ENCODE results near the gene TSSC4.

TSSC4 gene

GRCh38 chr11:2352420-2352819, 48.1 kb upstream of the TSSC4 start:
- POLR2A ChIA-PET, result interaction anchor here (0.7 kb wide), 1 partner anchor 24 kb away, joined by 3 read pairs; the partner anchor contains the start of gene CD81
- TF ChIP-seq ZNF624 (tag by site-specific recombination; IDR thresholded peaks at IDR 0.05), result no peak
- TF ChIP-seq ZFP69B (tag by site-specific recombination; IDR thresholded peaks at IDR 0.05), result no peak
- TF ChIP-seq ZNF214 (tag by site-specific recombination; IDR thresholded peaks at IDR 0.05; ENCODE audit: borderline replicate concordance), result no peak
- TF ChIP-seq SCRT1 (tag by site-specific recombination; IDR thresholded peaks at IDR 0.05; ENCODE audit: borderline replicate concordance), result no peak
- TF ChIP-seq ZNF530 (tag by site-specific recombination; IDR thresholded peaks at IDR 0.05; ENCODE audit: low read depth), result no peak
- TF ChIP-seq BCL11A (tag by site-specific recombination; IDR thresholded peaks at IDR 0.05; ENCODE audit: low read depth), result no peak
- no peak for TF ChIP-seq BCL11B (tag by site-specific recombination; IDR thresholded peaks at IDR 0.05; ENCODE audit: low read depth)
- TF ChIP-seq ZBTB17 (tag by site-specific recombination; IDR thresholded peaks at IDR 0.05), result no peak
- no peak for TF ChIP-seq ZNF585B (tag by site-specific recombination; IDR thresholded peaks at IDR 0.05)
- TF ChIP-seq ZNF654 (tag by site-specific recombination; IDR thresholded peaks at IDR 0.05; ENCODE audit: low read depth), result no peak
- TF ChIP-seq ZNF704 (tag by site-specific recombination; IDR thresholded peaks at IDR 0.05), result no peak
- TF ChIP-seq ZNF292 (tag by site-specific recombination; IDR thresholded peaks at IDR 0.05; ENCODE audit: borderline replicate concordance, low read depth), result no peak
- no peak for TF ChIP-seq ZNF112 (tag by site-specific recombination; IDR thresholded peaks at IDR 0.05)

GRCh38 chr11:2355000-2355644, 45.4 kb upstream of the TSSC4 start:
- H3K36me3 ChIP-seq (ENCODE audit: control insufficient read depth in 2 of 2, insufficient read depth in 1 of 2, low read length in 2 of 2), result no peaks in the 10 kb centered on the region
- POLR2A ChIA-PET, result no interaction called here
- H3K4me3 ChIP-seq (ENCODE audit: low read depth, low read length), result no peak overlapping the region
- H3K27ac ChIP-seq (ENCODE audit: extremely low read depth, low read depth, low read length), result no peak overlapping the region
- no peaks in the 10 kb centered on the region for H3K4me1 ChIP-seq (ENCODE audit: control insufficient read depth, insufficient read depth, low read length)
- H3K9me3 ChIP-seq (ENCODE audit: control insufficient read depth, insufficient read depth, low read depth, low read length), result no peaks in the 10 kb centered on the region
- CTCF ChIA-PET, result interaction anchor here (1.3 kb wide), 1 partner anchor 50 kb away, joined by 7 read pairs; no protein-coding TSS in a partner anchor
- TF ChIP-seq ZNF777 (tag by site-specific recombination; IDR thresholded peaks at IDR 0.05; ENCODE audit: borderline replicate concordance) (no peak), PBX3 (CRISPR knock-in tag; IDR thresholded peaks at IDR 0.05) (no peak), ZBTB21 (tag by site-specific recombination; IDR thresholded peaks at IDR 0.05) (no peak), ZNF558 (tag by site-specific recombination; IDR thresholded peaks at IDR 0.05) (no peak), BCL11B (tag by site-specific recombination; IDR thresholded peaks at IDR 0.05; ENCODE audit: low read depth) (no peak), ZNF530 (tag by site-specific recombination; IDR thresholded peaks at IDR 0.05; ENCODE audit: low read depth) (no peak), SETDB1 (IDR thresholded peaks at IDR 0.05; ENCODE audit: insufficient read length, low read length) (no peak), ZNF362 (tag by site-specific recombination; IDR thresholded peaks at IDR 0.05) (no peak), ZNF398 (tag by site-specific recombination; IDR thresholded peaks at IDR 0.05) (no peak), ZNF248 (tag by site-specific recombination; IDR thresholded peaks at IDR 0.05) (no peak), GLI4 (tag by site-specific recombination; IDR thresholded peaks at IDR 0.05) (no peak), ZSCAN5A (tag by site-specific recombination; IDR thresholded peaks at IDR 0.05) (no peak), ZNF792 (tag by site-specific recombination; IDR thresholded peaks at IDR 0.05) (no peak), ZNF19 (tag by site-specific recombination; IDR thresholded peaks at IDR 0.05; ENCODE audit: low read depth) (no peak), ZNF791 (tag by site-specific recombination; IDR thresholded peaks at IDR 0.05) (no peak), ZNF473 (tag by site-specific recombination; IDR thresholded peaks at IDR 0.05) (no peak), GLIS2 (tag by site-specific recombination; IDR thresholded peaks at IDR 0.05) (no peak), ZNF239 (tag by site-specific recombination; IDR thresholded peaks at IDR 0.05) (no peak)

More at GRCh38 chr11:2352420-2352819, 48.1 kb upstream of the TSSC4 start:
- Histone ChIP-seq H3K4me1 (ENCODE audit: control insufficient read depth, insufficient read depth, low read length) (no peaks in the 10 kb centered on the region), H3K36me3 (ENCODE audit: control insufficient read depth in 2 of 2, insufficient read depth in 1 of 2, low read length in 2 of 2) (no peaks in the 10 kb centered on the region), H3K4me3 (ENCODE audit: low read depth, low read length) (no peak overlapping the region), H3K27ac (ENCODE audit: extremely low read depth, low read depth, low read length) (no peak overlapping the region), H3K9me3 (ENCODE audit: control insufficient read depth, insufficient read depth, low read depth, low read length) (no peaks in the 10 kb centered on the region)
- CTCF ChIA-PET, result no interaction called here
